Measurements from ENCODE around the gene ITGB5.

The ITGB5 gene

GRCh38 chr3:124887177-124887931 lies at the start of gene ITGB5:
ITGB5 (minus strand) TSS chr3:124887365; CDS start chr3:124887000, 365 bp downstream.
- DNase-seq (ENCODE audit: low read depth in 1 of 2, low spot score in 1 of 2): peak in 1 of 2 donors; percentile 5

- DNase-seq (ENCODE audit: low read depth in 1 of 2, low spot score in 1 of 2): no peak
These were observed 48.8 kb upstream of the ITGB5 start for GRCh38 chr3:124935794-124936542.

GRCh38 chr3:124935264-124935663 lies 48.1 kb upstream of the ITGB5 start:
- DNase-seq (ENCODE audit: low read depth in 1 of 2, low spot score in 1 of 2): no peak

GRCh38 chr3:124934577-124934976 lies 47.4 kb upstream of the ITGB5 start, which contains the start of gene MUC13:
MUC13 (minus strand) TSS chr3:124934751; CDS start chr3:124934712, 39 bp downstream.
- DNase-seq (ENCODE audit: low read depth in 1 of 2, low spot score in 1 of 2): no peak

- DNase-seq (ENCODE audit: low read depth in 1 of 2, low spot score in 1 of 2): peak; percentile 19 to 26
These were observed 41.4 kb upstream of the ITGB5 start for GRCh38 chr3:124928333-124929202.

GRCh38 chr3:124927574-124928045 lies 40.4 kb upstream of the ITGB5 start:
- no peak for DNase-seq (ENCODE audit: low read depth in 1 of 2, low spot score in 1 of 2)

GRCh38 chr3:124926426-124927101 lies 39.4 kb upstream of the ITGB5 start:
- no peak for DNase-seq (ENCODE audit: low read depth in 1 of 2, low spot score in 1 of 2)

GRCh38 chr3:124924741-124925140 lies 37.6 kb upstream of the ITGB5 start:
- no peak for DNase-seq (ENCODE audit: low read depth in 1 of 2, low spot score in 1 of 2)

GRCh38 chr3:124923833-124924232 lies 36.7 kb upstream of the ITGB5 start:
- DNase-seq (ENCODE audit: low read depth in 1 of 2, low spot score in 1 of 2): no peak

- DNase-seq (ENCODE audit: low read depth in 1 of 2, low spot score in 1 of 2): no peak
These were observed 33.6 kb upstream of the ITGB5 start for GRCh38 chr3:124920718-124921117.

GRCh38 chr3:124919756-124920155 lies 32.6 kb upstream of the ITGB5 start:
- no peak for DNase-seq (ENCODE audit: low read depth in 1 of 2, low spot score in 1 of 2)

- DNase-seq (ENCODE audit: low read depth in 1 of 2, low spot score in 1 of 2): no peak
These were observed 31.4 kb upstream of the ITGB5 start for GRCh38 chr3:124918524-124918923.

- no peak for DNase-seq (ENCODE audit: low read depth in 1 of 2, low spot score in 1 of 2)
These were observed 29.8 kb upstream of the ITGB5 start for GRCh38 chr3:124916837-124917409.

- DNase-seq (ENCODE audit: low read depth in 1 of 2, low spot score in 1 of 2): no peak
These were observed 28.1 kb upstream of the ITGB5 start for GRCh38 chr3:124915254-124915653.

GRCh38 chr3:124907957-124908356 lies 20.8 kb upstream of the ITGB5 start:
- DNase-seq (ENCODE audit: low read depth in 1 of 2, low spot score in 1 of 2): no peak

GRCh38 chr3:124904835-124905492 lies 17.8 kb upstream of the ITGB5 start:
- DNase-seq (ENCODE audit: low read depth in 1 of 2, low spot score in 1 of 2): no peak

GRCh38 chr3:124903896-124904834 lies 17.0 kb upstream of the ITGB5 start:
- DNase-seq (ENCODE audit: low read depth in 1 of 2, low spot score in 1 of 2): no peak

- DNase-seq (ENCODE audit: low read depth in 1 of 2, low spot score in 1 of 2): no peak
These were observed 9.8 kb upstream of the ITGB5 start for GRCh38 chr3:124896824-124897526.

Measured in stimulated activated CD4-positive, alpha-beta T cell treated with anti-CD3 and anti-CD28 coated beads, Interleukin-15, amount 100 ng/mL, for 1 hour (primary cell).